AG10803 (cell line): ENCODE results near the gene COLGALT1.

Source experiments
- DNase-seq: peaks from one replicate; pipeline ENCODE4 v3.0.0; 2010; ENCODE audit warnings: low read depth
- H3K4me3 ChIP-seq: 2 replicates; pipeline ENCODE4 v1.5.1; 2011; ENCODE audit warnings: mild to moderate bottlenecking, low read length, control low read depth
- CTCF ChIP-seq: conservative IDR thresholded peaks from 2 replicates; pipeline ENCODE4 v1.5.1; 2011; ENCODE audit warnings: mild to moderate bottlenecking, low read length, control low read depth, inconsistent platforms

The COLGALT1 gene

GRCh38 chr19:17534767-17535166, 20.7 kb upstream of the COLGALT1 start:
- no peak for TF ChIP-seq CTCF
- no peak overlapping the region for H3K4me3 ChIP-seq
- DNase-seq: no peak

- H3K4me3 ChIP-seq: no peak overlapping the region
- no peak for DNase-seq
- TF ChIP-seq CTCF: no peak
Measured at GRCh38 chr19:17536955-17537354, 18.5 kb upstream of the COLGALT1 start.

GRCh38 chr19:17538684-17539237, 16.7 kb upstream of the COLGALT1 start:
- peak overlapping the region; percentile 60 for H3K4me3 ChIP-seq
- no peak for TF ChIP-seq CTCF
- no peak for DNase-seq

- peak; percentile 24 for TF ChIP-seq CTCF
- peak; percentile 92 for DNase-seq
- peak overlapping the region; percentile 60 for H3K4me3 ChIP-seq
Measured at GRCh38 chr19:17539238-17540117, 16.0 kb upstream of the COLGALT1 start.

GRCh38 chr19:17540174-17540573, 15.3 kb upstream of the COLGALT1 start:
- no peak for DNase-seq

GRCh38 chr19:17541184-17541759, 14.2 kb upstream of the COLGALT1 start:
- no peak for TF ChIP-seq CTCF
- no peak for DNase-seq

More at GRCh38 chr19:17540174-17540573, 15.3 kb upstream of the COLGALT1 start:
- H3K4me3 ChIP-seq: no peak overlapping the region
- no peak for TF ChIP-seq CTCF

More at GRCh38 chr19:17541184-17541759, 14.2 kb upstream of the COLGALT1 start:
- H3K4me3 ChIP-seq: no peak overlapping the region
